HEK293 (cell line): ENCODE data around the gene C1orf35.

Source experiments
- CTCF ChIA-PET: fragments of 350-600 bp; formaldehyde crosslinking; extraction: SDS; loops from one replicate; lab custom pipeline; 2021; ENCODE audit warnings: antibody characterized with exemption; lab: Yijun Ruan, JAX
- POLR2A ChIA-PET: fragments of 300-600 bp; formaldehyde crosslinking; extraction: SDS; loops from one replicate; lab custom pipeline; 2020; ENCODE audit warnings: antibody characterized with exemption, inconsistent platforms; lab: Yijun Ruan, JAX
- H3K27ac ChIP-seq: fragments of 200-500 bp; sonication (Bioruptor generic); 2 replicates; pipeline ENCODE4 v1.5.1; 2014; ENCODE audit warnings: low read depth, low read length, control low read depth, inconsistent platforms; ENCODE audit errors: extremely low read depth
- H3K36me3 ChIP-seq, 2 experiments: fragments of 200-500 bp in 1 of 2; sonication (Bioruptor generic) in 1 of 2; 1 replicate in 1 of 2; 2 replicates in 1 of 2; pipeline ENCODE4 v1.5.1; 2014 to 2017; ENCODE audit warnings: inconsistent platforms in 2 of 2, low read length in 2 of 2; ENCODE audit not compliant: control insufficient read depth in 2 of 2, insufficient read depth in 1 of 2
- H3K4me1 ChIP-seq: fragments of 200-500 bp; sonication (Bioruptor generic); 2 replicates; pipeline ENCODE4 v1.5.1; 2014; ENCODE audit warnings: mild to moderate bottlenecking, low read length, inconsistent platforms; ENCODE audit not compliant: control insufficient read depth, insufficient read depth
- H3K4me3 ChIP-seq: 2 replicates; pipeline ENCODE4 v1.5.1; 2011; ENCODE audit warnings: low read depth, mild to moderate bottlenecking, control low read depth, low read length, moderate library complexity
- H3K9me3 ChIP-seq: fragments of 200-500 bp; sonication (Bioruptor generic); 2 replicates; pipeline ENCODE4 v1.5.1; 2014; ENCODE audit warnings: low read depth, low read length, inconsistent platforms; ENCODE audit not compliant: control insufficient read depth, insufficient read depth
- ATF2 ChIP-seq: fragments of 450-650 bp; formaldehyde crosslinking; IDR thresholded peaks from 2 replicates; pipeline ENCODE4 v1.5.1; 2016; ENCODE audit warnings: missing biosample characterization, missing genetic modification characterization, low read depth
- GLI2 ChIP-seq: fragments of 450-650 bp; formaldehyde crosslinking; IDR thresholded peaks from 2 replicates; pipeline ENCODE4; 2017; ENCODE audit warnings: missing biosample characterization, missing genetic modification characterization, low read depth, borderline replicate concordance
- KLF1 ChIP-seq: fragments of 450-650 bp; formaldehyde crosslinking; IDR thresholded peaks from 2 replicates; pipeline ENCODE4 v1.5.1; 2016; ENCODE audit warnings: missing biosample characterization, missing genetic modification characterization
- MEIS1 ChIP-seq: sonication (generic); formaldehyde crosslinking; IDR thresholded peaks from 2 replicates; pipeline ENCODE4 v1.8.1; 2022; ENCODE audit warnings: missing genetic modification reagents, mild to moderate bottlenecking, borderline replicate concordance
- PRDM10 ChIP-seq: fragments of 450-650 bp; formaldehyde crosslinking; IDR thresholded peaks from 2 replicates; pipeline ENCODE4 v1.5.1; 2016; ENCODE audit warnings: missing biosample characterization, missing genetic modification characterization
- PRDM2 ChIP-seq: fragments of 450-650 bp; formaldehyde crosslinking; IDR thresholded peaks from 2 replicates; pipeline ENCODE4 v1.5.1; 2016; ENCODE audit warnings: missing biosample characterization, missing genetic modification characterization, borderline replicate concordance
- PRDM4 ChIP-seq: fragments of 450-650 bp; formaldehyde crosslinking; IDR thresholded peaks from 2 replicates; pipeline ENCODE4 v1.5.1; 2017; ENCODE audit warnings: missing biosample characterization, missing genetic modification characterization
- RBAK ChIP-seq: fragments of 450-650 bp; formaldehyde crosslinking; IDR thresholded peaks from 2 replicates; pipeline ENCODE4 v1.5.1; 2016; ENCODE audit warnings: missing biosample characterization, missing genetic modification characterization
- ZBTB21 ChIP-seq: fragments of 450-650 bp; formaldehyde crosslinking; IDR thresholded peaks from 2 replicates; pipeline ENCODE4 v1.5.1; 2017; ENCODE audit warnings: missing biosample characterization, missing genetic modification characterization
- ZEB2 ChIP-seq: fragments of 450-650 bp; formaldehyde crosslinking; IDR thresholded peaks from 2 replicates; pipeline ENCODE4 v1.5.1; 2016; ENCODE audit warnings: missing biosample characterization, missing genetic modification characterization
- ZIC2 ChIP-seq: fragments of 450-650 bp; formaldehyde crosslinking; IDR thresholded peaks from 2 replicates; pipeline ENCODE4 v1.5.1; 2016; ENCODE audit warnings: missing biosample characterization, missing genetic modification characterization
- ZNF10 ChIP-seq: fragments of 450-650 bp; formaldehyde crosslinking; IDR thresholded peaks from 2 replicates; pipeline ENCODE4 v1.5.1; 2017; ENCODE audit warnings: missing biosample characterization, missing genetic modification characterization
- ZNF211 ChIP-seq: fragments of 450-650 bp; formaldehyde crosslinking; IDR thresholded peaks from 2 replicates; pipeline ENCODE4 v1.5.1; 2016; ENCODE audit warnings: low read depth, missing biosample characterization, missing genetic modification characterization
- ZNF341 ChIP-seq: fragments of 450-650 bp; formaldehyde crosslinking; IDR thresholded peaks from 2 replicates; pipeline ENCODE4; 2016; ENCODE audit warnings: low read depth, missing biosample characterization, missing genetic modification characterization
- ZNF501 ChIP-seq: fragments of 450-650 bp; formaldehyde crosslinking; IDR thresholded peaks from 2 replicates; pipeline ENCODE4 v1.5.1; 2016; ENCODE audit warnings: missing biosample characterization, missing genetic modification characterization
- ZNF544 ChIP-seq: fragments of 450-650 bp; formaldehyde crosslinking; IDR thresholded peaks from 2 replicates; pipeline ENCODE4 v1.5.0; 2017; ENCODE audit warnings: missing biosample characterization, missing genetic modification characterization
- ZNF777 ChIP-seq: fragments of 450-650 bp; formaldehyde crosslinking; IDR thresholded peaks from 2 replicates; pipeline ENCODE4 v1.5.1; 2017; ENCODE audit warnings: missing biosample characterization, missing genetic modification characterization, borderline replicate concordance
- ZNF830 ChIP-seq: fragments of 450-650 bp; IDR thresholded peaks from 2 replicates; pipeline ENCODE4 v1.5.0; 2018; ENCODE audit warnings: missing biosample characterization, missing genetic modification characterization, low read depth, mild to moderate bottlenecking, moderate library complexity
- ZSCAN18 ChIP-seq: fragments of 450-650 bp; formaldehyde crosslinking; IDR thresholded peaks from 2 replicates; pipeline ENCODE4 v1.5.1; 2016; ENCODE audit warnings: missing biosample characterization, missing genetic modification characterization

C1orf35 gene

GRCh38 chr1:228088586-228089498 is 14.3 kb downstream of the C1orf35 start (continued):
- TF ChIP-seq ATF2 (tag by site-specific recombination) (peak; percentile 75), ZNF341 (no peak), KLF1 (tag by site-specific recombination) (peak; percentile 68), ZNF501 (no peak), PRDM4 (tag by site-specific recombination) (no peak), ZBTB21 (tag by site-specific recombination) (0 out of 2 replicates have a peak, but pooled peaks have one; percentile 10)

- Histone ChIP-seq H3K9me3 (no peaks in the 10 kb centered on the region), H3K4me3 (no peak overlapping the region), H3K4me1 (peaks cover 42% of the 10 kb centered on the region), H3K27ac (peak overlapping the region; percentile 7; the same call in 1 of the 2 replicates), H3K36me3 (peaks cover 3 to 78% of the 10 kb centered on the region in 2 experiments; a peak in 2 of 3 replicates)
- ChIA-PET POLR2A (interaction anchor here (1.3 to 1.5 kb wide), 2 partner anchors 11 to 14 kb away, joined by 4 to 5 read pairs; no protein-coding TSS in a partner anchor), CTCF (interaction anchor here (0.6 to 1.8 kb wide), 5 partner anchors 9 to 956 kb away, joined by 3 to 7 read pairs (median 3); no protein-coding TSS in a partner anchor)
- TF ChIP-seq RBAK (tag by site-specific recombination) = no peak
- no peak for TF ChIP-seq ZNF211
- no peak for TF ChIP-seq ZNF544 (tag by site-specific recombination)
- TF ChIP-seq MEIS1 (CRISPR knock-in tag) = no peak
- TF ChIP-seq PRDM10 = 0 out of 2 replicates have a peak, but pooled peaks have one; percentile 24
- TF ChIP-seq ZNF830 (tag by site-specific recombination) = no peak
- TF ChIP-seq ZSCAN18 (tag by site-specific recombination) = no peak
- TF ChIP-seq ZNF10 (tag by site-specific recombination) = no peak
- TF ChIP-seq ZNF777 (tag by site-specific recombination) = no peak
- peak; percentile 32; the same call in 1 of the 2 replicates for TF ChIP-seq ZIC2 (tag by site-specific recombination)
- no peak for TF ChIP-seq PRDM2 (tag by site-specific recombination)
- no peak for TF ChIP-seq GLI2 (tag by site-specific recombination)
- TF ChIP-seq ZEB2 (tag by site-specific recombination) = peak; percentile 51; the same call in 1 of the 2 replicates
Measured at GRCh38 chr1:228087771-228088251, 15.3 kb downstream of the C1orf35 start.
